Endometrial microvascular endothelial cells (primary cell): Measurements from ENCODE around the gene TRAK1. TPM values are rescaled to one million over a fixed set of nuclear protein-coding genes. Genes with fewer than 3 reads are reported as not detected.

Experiments
- in situ Hi-C: cut with HindIII; loops from 2 replicates; pipeline ENCODE4 v1.10.0; 2017; ENCODE audit warnings: low sequenced_read_pairs, low pct_unique_long_range_greater_than_20kb; ENCODE audit errors: inconsistent ontology term
- total RNA-seq: library from RNA; depleted of rRNA; stranded (reverse); fragments of >200 nt; gene quantifications from one replicate; pipeline ENCODE4 v1.2.3, GENCODE V29; 2015; ENCODE audit errors: inconsistent ontology term

TRAK1 gene
- total RNA-seq, 1 donor from 2014 or later, result 36.1 TPM

DNA sequence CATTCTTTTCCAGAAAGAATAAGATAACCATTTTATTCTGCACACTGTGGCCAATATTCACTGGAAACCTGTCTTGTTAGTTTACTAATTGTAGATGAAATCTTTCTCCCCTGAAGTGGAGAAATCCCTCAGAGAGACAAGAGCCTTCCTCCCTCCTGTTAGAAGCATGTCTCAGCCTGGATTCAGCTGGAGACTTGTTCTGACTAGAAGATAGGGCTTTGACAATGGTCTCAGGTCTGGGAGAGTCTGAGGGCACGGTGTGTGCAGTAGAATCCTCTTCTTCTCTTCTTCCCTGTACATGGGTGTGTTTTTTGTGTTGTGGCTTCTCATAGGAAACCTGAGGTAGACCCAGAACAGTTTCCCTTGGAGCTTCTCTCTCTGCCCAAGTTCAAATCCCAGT, 154.9 kb downstream of the TRAK1 start:
- in situ Hi-C loops, result no loop called here

GRCh38 chr3:42247576-42248027, 156.4 kb downstream of the TRAK1 start:
- in situ Hi-C loops, result no loop called here

- in situ Hi-C loops, result no loop called here
Observed at GRCh38 chr3:42250761-42251160, 159.6 kb downstream of the TRAK1 start.

GRCh38 chr3:42254566-42254965, 163.4 kb downstream of the TRAK1 start:
- in situ Hi-C loops, result no loop called here

GRCh38 chr3:42256135-42256819, 165.1 kb downstream of the TRAK1 start:
- in situ Hi-C loops, result no loop called here

DNA sequence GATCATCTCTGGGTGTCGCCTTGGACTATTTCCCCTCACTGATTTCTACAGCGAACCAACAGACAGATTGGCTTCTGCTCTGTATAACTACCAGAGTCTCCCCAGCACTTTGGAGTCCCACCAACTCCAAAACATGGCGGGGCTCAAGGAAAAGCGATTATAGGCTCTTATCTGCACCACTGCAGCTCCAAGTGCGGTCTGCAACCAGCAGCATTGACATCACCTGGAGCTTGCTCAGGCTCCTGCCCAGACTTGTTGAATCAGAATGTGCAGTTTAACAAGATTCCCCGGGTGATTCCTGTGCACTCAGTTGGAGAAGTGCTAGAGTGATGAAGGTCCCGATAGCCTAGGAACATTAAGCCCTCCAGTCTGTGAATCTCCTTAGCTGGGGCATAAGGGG, 165.8 kb downstream of the TRAK1 start:
- in situ Hi-C loops, result no loop called here

- in situ Hi-C loops, result no loop called here
Observed at GRCh38 chr3:42262525-42262924, 171.4 kb downstream of the TRAK1 start.

- in situ Hi-C loops, result no loop called here
Observed at GRCh38 chr3:42263354-42264346, 172.5 kb downstream of the TRAK1 start.

- in situ Hi-C loops, result no loop called here
Observed at GRCh38 chr3:42264399-42265058, 173.4 kb downstream of the TRAK1 start.

GRCh38 chr3:42265059-42265991, 174.2 kb downstream of the TRAK1 start:
- in situ Hi-C loops, result no loop called here

DNA sequence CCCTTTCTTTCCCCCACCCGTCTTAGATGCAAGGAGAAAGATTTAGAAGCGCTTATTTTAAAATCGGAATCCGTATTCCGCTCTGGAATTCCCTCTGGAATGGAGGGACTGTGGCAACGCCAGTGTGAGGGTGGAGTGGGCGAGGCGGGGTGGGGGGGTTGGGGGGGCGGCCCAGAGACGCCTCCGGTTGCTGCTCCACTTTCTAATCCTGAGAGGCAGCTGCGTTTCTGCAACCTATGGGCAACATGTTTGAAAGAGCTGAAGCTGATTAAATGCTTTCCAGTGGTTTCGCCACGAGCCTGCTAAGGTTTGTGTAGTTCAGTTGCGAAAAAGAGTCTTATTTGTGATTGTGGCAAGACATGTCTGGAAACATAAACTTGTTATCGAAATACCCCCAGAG, 174.9 kb downstream of the TRAK1 start, which contains the start of gene CCK:
CCK (minus strand) TSS at position 101 of the 400 bp plus-strand sequence. CDS start 2,555 bp downstream, outside the sequence.
- in situ Hi-C loops, result no loop called here

GRCh38 chr3:42267878-42268277, 176.7 kb downstream of the TRAK1 start:
- in situ Hi-C loops, result no loop called here

DNA sequence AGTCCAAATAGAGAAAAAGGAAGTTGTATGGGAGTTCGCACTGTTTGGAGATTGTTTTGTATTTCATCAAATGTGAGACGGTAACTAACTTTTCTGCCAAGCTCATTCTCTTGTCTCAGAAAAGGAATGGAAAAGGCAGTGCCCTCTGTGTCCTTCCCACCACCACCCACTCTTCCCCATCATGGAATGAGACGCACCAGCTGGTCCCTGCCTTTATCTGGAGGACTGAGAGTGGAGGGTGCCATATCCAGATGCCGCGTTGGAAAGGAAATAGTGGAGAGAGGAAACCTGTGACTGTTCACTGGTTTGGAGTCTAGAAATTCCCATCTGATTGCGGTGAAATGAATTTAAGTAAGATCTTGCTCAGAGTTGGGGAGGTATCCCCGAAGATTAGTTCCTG, 178.5 kb downstream of the TRAK1 start:
- in situ Hi-C loops, result no loop called here

DNA sequence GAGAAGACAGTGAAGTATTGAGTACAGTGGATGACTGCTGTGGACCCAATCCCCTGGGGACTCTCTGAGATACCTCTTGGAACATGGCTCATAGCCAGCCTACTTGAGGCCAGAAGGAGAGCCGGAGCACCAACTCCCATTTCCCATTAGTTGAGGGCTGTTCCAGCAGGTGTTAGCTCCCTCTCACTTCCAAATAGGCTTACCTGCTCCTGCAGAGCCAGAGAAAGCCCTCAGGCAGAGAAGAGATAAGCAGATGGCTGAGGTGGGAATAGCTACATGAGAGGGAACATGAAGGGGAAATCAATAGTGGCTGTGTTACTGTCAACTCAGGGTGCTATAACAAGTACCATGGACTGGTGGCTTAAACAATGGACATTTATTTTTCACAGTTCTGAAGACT, 179.4 kb downstream of the TRAK1 start:
- in situ Hi-C loops, result no loop called here

DNA sequence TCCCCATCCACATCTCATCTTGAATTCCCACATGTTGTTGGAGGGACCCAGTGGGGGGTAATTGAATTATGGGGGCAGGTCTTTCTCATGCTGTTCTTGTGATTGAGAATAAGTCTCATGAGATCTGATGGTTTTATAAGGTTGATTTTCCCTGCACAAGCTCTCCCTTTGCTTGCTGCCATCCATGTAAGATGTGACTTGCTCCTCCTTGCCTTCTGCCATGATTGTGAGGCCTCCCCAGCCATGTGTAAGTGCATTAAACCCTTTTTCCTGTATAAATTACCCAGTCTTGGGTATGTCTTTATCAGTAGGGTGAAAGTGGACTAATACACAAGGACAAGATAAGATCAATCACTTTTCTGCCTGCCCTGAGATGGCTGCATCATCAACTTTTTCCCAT, 180.6 kb downstream of the TRAK1 start:
- in situ Hi-C loops, result no loop called here

DNA sequence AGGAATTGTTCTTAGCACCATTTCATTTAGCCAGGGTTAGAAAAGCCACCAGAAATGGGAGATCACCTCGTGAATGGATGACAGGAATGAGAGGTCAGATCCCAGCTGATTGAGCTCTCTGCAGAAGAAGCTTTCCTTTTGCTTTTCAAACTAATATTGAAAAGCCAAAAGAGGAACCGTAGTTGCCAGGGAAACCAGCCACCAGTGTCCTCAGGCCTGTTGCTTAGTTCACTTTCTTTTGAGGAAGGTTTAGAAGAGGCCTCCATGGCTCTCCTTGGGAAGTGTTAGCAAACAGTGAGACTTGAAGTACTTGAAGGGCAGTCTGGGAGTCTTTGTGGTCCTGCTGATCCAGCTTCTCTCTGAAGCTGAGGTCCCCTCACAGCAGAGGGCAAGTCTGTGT, 182.2 kb downstream of the TRAK1 start:
- in situ Hi-C loops, result no loop called here

DNA sequence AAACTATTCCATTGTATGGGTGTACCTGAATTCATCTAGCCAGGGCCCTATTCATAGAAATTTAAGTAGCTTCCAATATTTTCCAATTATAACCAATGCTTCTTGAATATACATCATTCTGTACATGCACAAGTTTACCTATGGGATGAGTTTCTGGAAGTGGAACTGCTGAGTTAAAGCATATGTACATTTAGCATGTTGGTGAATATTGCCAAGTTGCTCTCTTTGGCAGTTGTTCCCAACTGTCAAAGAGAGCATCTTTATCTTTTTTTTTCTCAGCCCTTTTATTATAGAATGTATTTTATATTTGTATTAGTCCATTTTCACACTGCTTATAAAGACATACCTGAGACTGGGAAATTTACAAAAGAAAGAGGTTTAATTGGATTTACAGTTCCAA, 183.1 kb downstream of the TRAK1 start:
- in situ Hi-C loops, result no loop called here

DNA sequence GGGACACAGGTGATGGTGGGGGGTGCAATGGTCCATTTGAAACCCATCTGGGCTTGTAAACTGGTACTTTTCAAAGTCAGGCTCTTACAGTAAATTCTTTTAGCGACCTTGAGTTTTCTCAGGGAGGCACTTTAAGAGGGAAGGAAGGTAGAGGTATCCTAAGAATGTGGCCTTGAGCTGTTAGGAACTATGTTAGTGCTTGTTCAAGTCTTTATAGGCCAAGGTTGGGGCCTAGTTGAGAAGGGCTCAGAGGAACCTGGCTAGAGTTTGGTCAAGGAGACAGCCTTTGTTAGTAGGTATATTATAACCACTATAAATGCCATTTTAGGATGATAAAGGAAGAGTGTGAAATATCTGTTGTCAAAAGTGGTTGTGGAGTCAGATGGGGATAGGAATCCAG, 184.1 kb downstream of the TRAK1 start:
- in situ Hi-C loops, result no loop called here
